GM18511 (cell line): ENCODE measurements around the gene ASIC2.

ENCODE experiments used
- ATAC-seq: cut with Tn5 transposase; IDR thresholded peaks from one replicate; pipeline ENCODE4 v1.9.1; 2021; ENCODE audit warnings: mild to moderate bottlenecking, moderate library complexity; ENCODE audit not compliant: unreplicated experiment

Gene ASIC2

GRCh38 chr17:33121272-33121671 lies 171.8 kb downstream of the ASIC2 start:
- ATAC-seq: no peak

DNA sequence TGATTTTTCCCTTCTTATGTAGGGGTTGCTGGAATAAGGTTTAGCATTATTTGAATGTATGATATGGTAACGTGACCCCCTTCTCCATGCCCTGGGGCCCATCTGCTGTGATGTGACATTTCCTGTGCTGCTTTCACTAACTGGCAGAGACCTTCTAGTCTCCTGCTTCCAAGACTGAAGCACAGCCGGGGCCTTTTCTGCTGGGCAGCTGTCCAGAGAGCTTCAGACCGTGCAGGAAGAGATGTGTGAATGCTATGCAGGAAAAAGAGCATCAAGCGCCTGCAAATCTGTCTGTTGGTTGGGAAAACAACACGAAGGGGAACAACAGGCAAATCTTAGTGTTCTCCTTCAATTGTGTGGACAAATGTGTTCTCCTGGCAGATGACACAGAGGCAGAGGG lies 173.0 kb downstream of the ASIC2 start:
- no peak for ATAC-seq

GRCh38 chr17:33118391-33119075 lies 174.6 kb downstream of the ASIC2 start:
- ATAC-seq: no peak

DNA sequence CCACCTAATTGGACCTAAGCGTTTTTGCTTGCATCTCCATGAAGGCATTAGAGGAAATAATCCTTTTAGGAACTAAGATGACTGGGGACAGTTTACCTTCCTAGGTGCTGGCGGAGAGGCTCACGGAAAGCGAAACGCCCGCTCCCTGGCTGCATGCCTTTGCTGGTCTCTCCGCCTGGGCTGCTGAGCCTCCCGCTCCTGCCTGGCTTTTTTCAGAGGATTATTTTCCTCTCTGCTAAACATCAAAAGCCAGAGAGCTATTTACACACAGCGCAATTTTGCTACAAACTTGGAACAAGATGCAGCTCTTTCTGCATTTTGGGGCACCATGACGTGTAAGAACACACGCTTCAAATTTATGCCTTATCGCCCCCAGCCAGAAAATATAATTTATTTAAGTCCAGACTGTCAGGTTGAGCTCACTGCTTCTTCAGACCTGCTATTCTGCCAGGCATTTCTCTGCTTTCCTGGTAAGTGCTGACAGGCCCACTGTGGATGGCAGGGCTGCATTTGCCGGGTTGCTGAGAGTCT lies 177.0 kb downstream of the ASIC2 start:
- no peak for ATAC-seq

- ATAC-seq: no peak
These were observed 177.7 kb downstream of the ASIC2 start for GRCh38 chr17:33115366-33115765.

DNA sequence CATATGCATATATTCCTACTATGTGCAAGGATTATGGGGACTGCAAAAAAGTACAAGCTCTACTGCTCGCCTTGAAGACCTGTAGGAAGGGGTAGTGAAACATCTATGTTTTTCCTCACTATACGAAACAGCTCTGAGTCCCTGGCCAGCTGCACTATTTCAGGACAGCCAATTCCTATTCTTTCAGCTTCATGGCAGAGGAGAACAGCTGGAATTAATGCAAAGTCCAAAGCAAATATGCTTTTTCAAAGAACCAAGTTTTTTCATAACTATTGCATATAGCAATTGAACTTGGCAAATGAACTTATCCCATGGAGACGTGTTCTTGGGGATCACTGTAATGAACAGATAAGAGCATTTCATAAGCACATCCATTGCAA lies 179.1 kb downstream of the ASIC2 start:
- no peak for ATAC-seq

DNA sequence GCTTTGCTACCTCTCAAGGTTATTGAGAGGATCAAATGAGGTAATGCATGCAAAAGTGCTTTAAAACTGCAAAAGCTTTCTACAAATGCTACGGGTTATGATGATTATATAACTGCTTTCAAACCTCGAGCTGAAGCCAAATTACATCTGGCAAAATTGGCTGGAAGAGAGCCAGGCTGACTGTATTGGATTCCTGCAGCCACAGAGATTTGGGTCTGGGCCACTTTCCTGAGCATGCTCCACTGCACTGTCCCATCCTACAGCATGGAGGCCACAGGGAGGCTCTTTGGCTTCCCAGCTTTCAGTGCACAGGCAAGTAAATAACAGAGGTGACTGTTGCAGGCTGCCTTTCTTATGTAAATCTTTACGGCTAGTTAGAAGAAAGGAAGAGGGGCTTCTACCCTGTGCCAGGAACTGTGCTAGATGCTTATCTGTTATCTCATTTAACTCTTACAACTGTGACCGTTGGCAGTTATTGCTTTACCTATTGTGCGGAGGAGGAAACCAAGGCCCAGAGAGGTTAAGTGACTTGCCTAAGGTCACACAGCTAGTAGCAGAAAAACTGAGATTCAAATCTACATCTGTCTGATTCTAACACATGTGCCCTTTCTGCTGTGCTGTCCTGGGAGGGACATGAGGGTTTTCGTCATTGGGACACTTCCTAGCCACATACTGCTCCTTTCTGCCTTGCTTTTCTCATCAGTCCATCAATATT lies 179.7 kb downstream of the ASIC2 start:
- ATAC-seq: no peak

DNA sequence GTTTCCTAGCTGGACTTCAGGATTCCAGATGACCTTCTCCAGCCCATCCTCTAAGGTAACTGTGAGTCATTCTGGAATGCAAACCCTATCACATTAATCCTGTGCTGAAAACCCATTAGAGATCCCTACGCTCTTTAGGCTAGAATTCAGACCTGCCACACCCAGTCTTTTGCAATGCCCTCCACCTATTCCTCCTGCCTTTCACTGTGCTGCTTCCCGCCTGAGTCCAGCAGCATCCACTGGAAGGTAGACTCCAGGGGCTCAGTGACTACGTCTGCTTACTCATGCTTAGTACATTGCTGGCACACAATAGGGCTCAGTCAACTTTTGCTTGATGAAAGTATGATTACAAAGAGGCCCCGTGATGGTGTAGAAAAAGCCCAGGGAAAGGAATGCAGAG lies 180.3 kb downstream of the ASIC2 start:
- ATAC-seq: no peak

DNA sequence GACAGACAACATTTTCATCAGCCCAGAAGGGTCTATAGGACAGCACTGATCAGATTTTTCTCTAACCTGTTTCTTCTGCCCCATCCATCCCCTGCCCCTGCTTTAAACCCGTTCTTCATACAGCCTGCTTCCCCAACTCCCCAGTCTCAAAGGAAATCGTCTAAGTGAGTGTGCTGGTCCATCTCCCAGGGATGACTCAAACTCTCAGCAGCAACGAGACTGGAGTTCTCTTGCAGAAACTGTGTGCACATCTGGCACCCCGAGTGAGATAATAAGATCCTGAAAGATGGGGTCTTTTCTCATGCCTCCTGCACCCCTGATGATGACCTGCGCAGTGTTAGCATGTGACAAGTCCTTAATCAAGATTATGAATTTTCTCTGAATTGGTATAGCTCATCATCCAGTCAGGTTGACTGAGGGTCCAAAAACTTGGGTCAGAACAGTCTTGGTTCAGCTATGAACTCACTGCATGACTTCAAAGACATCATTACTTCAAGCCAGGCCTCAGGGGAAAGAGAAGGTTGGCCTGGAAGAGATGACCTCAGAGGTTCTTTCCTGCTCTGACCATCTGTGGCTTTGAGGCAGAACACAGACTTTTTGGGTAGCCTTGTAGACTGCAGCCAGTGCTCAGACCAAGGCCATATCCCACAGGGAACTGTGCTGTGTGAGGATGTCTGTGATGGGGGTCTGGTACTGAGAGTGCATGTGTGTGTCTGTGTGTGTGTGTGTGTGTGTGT lies 183.6 kb downstream of the ASIC2 start:
- ATAC-seq: no peak

GRCh38 chr17:33106525-33107165 lies 186.4 kb downstream of the ASIC2 start:
- ATAC-seq: no peak

DNA sequence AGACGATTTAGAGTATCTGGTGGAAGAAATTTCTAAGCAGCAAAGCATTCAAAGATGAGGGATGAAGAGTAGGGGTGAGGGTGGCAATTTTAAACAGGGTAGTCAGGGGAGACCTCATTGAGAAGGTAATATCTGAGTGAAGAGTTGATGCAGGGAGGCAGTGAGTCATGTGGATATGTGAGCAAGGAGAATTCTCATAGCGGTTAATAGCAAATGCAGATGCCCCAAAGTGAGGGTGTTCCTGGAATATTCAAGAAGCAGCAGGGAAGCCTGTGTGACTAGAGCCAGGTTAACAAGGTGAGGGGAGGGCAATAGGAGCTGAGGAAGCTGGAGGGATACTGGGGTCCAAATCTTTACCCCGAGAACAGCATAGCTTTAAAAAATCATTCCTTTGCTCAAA lies 187.2 kb downstream of the ASIC2 start:
- ATAC-seq: no peak

- ATAC-seq: no peak
These were observed 193.2 kb downstream of the ASIC2 start for GRCh38 chr17:33099906-33100305.

DNA sequence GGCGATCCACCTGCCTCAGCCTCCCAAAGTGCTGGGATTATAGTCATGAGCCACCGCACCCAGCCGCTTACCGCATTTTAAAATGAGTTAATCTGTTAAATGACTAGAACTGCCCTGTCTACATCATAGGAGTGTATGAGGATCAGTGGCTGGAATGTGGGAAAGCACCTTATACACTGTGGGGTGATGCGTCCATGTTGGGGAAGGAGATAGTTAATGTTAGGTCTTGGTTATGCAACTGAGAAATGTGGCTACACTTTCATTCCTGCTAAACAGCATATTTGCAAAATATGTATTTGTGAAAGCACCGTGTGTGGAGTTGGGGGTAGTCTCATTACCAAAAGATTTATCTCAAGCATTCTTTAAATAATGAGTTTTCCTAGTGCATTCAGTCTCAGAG lies 193.8 kb downstream of the ASIC2 start:
- no peak for ATAC-seq

- ATAC-seq: no peak
These were observed 195.7 kb downstream of the ASIC2 start for GRCh38 chr17:33097411-33097810.

DNA sequence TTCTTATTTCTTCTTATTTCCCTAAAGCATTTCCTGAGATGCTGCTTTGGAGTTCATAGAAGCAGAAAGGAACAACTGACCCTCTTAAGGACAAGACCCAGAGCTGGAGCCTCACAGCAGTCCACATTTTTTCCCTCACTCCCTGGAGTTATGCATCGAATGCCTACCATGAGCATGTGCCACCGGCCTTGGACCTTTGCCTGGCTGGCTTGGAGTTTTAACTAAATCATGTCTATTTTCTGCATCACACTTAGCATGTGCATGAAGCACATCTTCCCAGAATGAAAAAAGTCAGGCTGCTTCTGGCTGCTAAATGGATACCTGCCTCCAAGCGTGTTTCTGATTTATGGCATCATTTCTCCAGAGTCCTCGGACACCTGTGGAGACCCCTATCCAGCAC lies 196.9 kb downstream of the ASIC2 start:
- ATAC-seq: no peak

GRCh38 chr17:33091271-33091670 lies 201.8 kb downstream of the ASIC2 start:
- ATAC-seq: no peak

DNA sequence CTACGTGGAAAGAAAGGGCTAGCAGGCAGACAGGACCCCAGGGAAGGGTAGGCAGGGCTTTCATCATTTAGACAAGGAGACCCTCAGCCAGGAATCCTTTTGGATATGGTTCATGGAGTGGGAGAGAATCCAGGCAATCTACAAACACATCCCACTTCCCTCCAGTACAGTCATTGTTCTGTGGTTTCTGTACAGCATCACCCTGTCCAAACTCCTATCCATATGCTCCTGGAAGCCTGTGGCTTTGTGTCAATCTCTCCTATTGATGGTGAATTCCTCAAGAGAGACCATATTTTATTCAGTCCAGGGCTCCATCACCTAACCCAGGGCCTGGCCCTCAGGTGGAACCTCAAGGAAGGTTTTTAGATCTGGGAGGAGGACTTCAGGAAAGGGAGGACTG lies 202.3 kb downstream of the ASIC2 start:
- no peak for ATAC-seq

DNA sequence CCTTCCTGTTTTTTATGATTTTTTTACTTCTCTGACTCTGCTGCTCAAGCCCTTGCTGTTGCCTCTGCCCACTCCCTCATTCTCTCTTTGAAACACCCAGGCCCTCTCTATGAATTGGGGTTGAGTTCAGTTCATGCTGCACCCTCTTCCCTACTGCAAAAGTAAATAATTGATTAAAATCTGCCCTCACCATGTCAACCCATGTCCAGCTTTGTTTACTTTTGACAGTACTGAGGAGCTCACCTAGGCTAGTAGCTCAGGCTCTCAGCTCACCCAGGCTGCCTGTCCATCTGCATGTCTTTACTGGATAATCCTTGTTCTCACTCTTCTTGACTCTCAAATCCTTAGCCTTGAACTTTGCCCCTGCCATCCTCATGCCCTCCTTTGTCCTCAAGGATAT lies 206.2 kb downstream of the ASIC2 start:
- no peak for ATAC-seq

- no peak for ATAC-seq
These were observed 207.1 kb downstream of the ASIC2 start for GRCh38 chr17:33086041-33086440.

GRCh38 chr17:33085256-33085655 lies 207.8 kb downstream of the ASIC2 start:
- no peak for ATAC-seq

- no peak for ATAC-seq
These were observed 208.3 kb downstream of the ASIC2 start for GRCh38 chr17:33084755-33085154.
